GM10266 (cell line): ENCODE data around the gene MBNL2.

Source experiments
- DNase-seq: peaks from one replicate; pipeline ENCODE4 v3.0.0; 2012; ENCODE audit errors: extremely low spot score
- CTCF ChIP-seq: IDR thresholded peaks from 2 replicates; pipeline ENCODE4 v1.5.1; 2012; ENCODE audit warnings: mild to moderate bottlenecking, low read depth; ENCODE audit not compliant: control insufficient read depth, insufficient read depth; ENCODE audit errors: missing control alignments

Gene MBNL2

GRCh38 chr13:97364827-97365226 lies 142.7 kb downstream of the MBNL2 start:
- no peak for DNase-seq
- no peak for TF ChIP-seq CTCF

- no peak for DNase-seq
- TF ChIP-seq CTCF: peak; percentile 15
Observed at GRCh38 chr13:97366172-97366688, 144.1 kb downstream of the MBNL2 start.

GRCh38 chr13:97367016-97367822 lies 145.1 kb downstream of the MBNL2 start:
- no peak for TF ChIP-seq CTCF
- DNase-seq: no peak

GRCh38 chr13:97369261-97369893 lies 147.2 kb downstream of the MBNL2 start:
- DNase-seq: peak; percentile 34

GRCh38 chr13:97371486-97372109 lies 149.5 kb downstream of the MBNL2 start:
- no peak for TF ChIP-seq CTCF

More at GRCh38 chr13:97369261-97369893, 147.2 kb downstream of the MBNL2 start:
- no peak for TF ChIP-seq CTCF

GRCh38 chr13:97372936-97373335 lies 150.8 kb downstream of the MBNL2 start:
- no peak for DNase-seq

More at GRCh38 chr13:97371486-97372109, 149.5 kb downstream of the MBNL2 start:
- no peak for DNase-seq

More at GRCh38 chr13:97372936-97373335, 150.8 kb downstream of the MBNL2 start:
- no peak for TF ChIP-seq CTCF
